ENCODE measurements around the gene AGPAT4. TPM values are rescaled to one million over a fixed set of nuclear protein-coding genes. Genes with fewer than 3 reads are reported as not detected.

AGPAT4 gene
- total RNA-seq, 3 donors from 2014 or later: 4.6 to 10.5 (median 6.2) TPM

DNA sequence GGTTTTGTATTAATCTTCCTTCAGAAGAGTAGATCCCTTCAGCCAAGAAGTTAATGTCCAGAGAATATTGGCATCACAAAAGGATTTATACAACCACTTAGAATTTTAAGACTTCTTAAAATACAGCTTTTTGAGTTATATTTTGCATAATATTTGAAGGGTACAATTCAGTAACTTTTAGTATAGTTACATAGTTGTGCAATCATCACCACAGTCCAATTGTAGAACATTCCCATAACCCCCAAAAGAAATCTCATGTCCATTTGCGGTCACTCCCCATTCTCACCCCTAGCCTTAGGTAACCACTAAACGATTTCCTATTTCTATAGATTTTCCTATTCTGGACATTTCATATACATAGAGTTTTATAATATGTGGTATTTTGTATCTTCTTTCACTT, 155.9 kb downstream of the AGPAT4 start:
- TF ChIP-seq POLR2AphosphoS5 (IDR thresholded peaks at IDR 0.05) (no peak), CTCF (IDR thresholded peaks at IDR 0.05) (no peak), POLR2A (IDR thresholded peaks at IDR 0.05) (no peak)
- Histone ChIP-seq H3K9me3 (peaks cover 0 to 22% of the 10 kb centered on the region in 2 donors), H3K27me3 (no peaks in the 10 kb centered on the region), H3K27ac (no peak overlapping the region), H3K36me3 (peaks cover 3% of the 10 kb centered on the region), H3K4me3 (no peak overlapping the region), H3K4me1 (no peaks in the 10 kb centered on the region)
- no peak for DNase-seq (ENCODE audit: low spot score in 2 of 2)
- intact Hi-C loops (cut with DNase I; ENCODE audit: low total_unique reads): no loop called here

DNA sequence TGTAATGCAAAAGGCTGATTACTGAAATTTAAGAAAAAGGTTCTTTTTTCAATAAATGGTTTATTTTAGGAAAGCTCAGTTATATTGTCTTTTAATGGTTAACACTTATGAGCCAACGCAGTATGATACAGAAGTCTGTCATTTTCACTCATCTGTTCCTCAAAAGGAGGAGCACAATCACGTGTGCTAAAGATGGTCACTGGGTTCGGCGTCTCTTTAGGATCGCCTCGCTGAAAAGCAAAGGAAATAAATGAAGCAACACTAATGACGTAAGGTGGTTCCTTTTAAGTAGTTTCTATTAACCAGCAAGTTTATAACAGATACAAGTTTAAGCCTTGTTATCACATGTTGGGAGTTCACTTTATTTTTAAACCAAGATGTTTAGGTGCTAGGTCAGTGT, 156.6 kb downstream of the AGPAT4 start:
- no peak for DNase-seq (ENCODE audit: low spot score in 2 of 2)

DNA sequence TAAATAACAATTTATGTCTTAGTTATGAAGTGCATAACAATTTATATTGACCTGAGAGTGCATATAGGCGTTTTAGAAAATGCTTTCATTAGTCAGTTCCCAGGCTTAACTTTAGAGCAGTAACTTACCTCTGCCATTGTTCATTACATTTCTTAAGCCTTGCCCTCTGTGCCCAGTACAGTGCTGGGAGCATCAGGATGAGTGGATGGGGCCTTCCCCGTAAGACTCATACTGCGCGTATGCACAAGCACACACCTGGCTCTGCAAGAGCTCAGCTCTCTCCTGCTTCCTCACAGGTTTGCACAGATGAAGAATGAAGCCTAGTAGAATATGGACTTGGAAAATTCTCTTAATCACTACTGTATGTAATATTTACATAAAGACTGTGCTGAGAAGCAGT, 157.3 kb downstream of the AGPAT4 start:
- no peaks in the 10 kb centered on the region for H3K4me1 ChIP-seq
- H3K27ac ChIP-seq: no peak overlapping the region
- H3K4me3 ChIP-seq: no peak overlapping the region
- H3K27me3 ChIP-seq: no peaks in the 10 kb centered on the region
- peaks cover 0 to 20% of the 10 kb centered on the region in 2 donors for H3K9me3 ChIP-seq
- no peak for DNase-seq (ENCODE audit: low spot score in 2 of 2)
- no peak for TF ChIP-seq POLR2A (IDR thresholded peaks at IDR 0.05)
- no peak for TF ChIP-seq CTCF (IDR thresholded peaks at IDR 0.05)
- TF ChIP-seq POLR2AphosphoS5 (IDR thresholded peaks at IDR 0.05): no peak
- H3K36me3 ChIP-seq: peaks cover 3% of the 10 kb centered on the region
- intact Hi-C loops (cut with DNase I; ENCODE audit: low total_unique reads): no loop called here

More for the DNA sequence above, 156.6 kb downstream of the AGPAT4 start:
- Histone ChIP-seq H3K4me3 (no peak overlapping the region), H3K4me1 (no peaks in the 10 kb centered on the region), H3K36me3 (peaks cover 3% of the 10 kb centered on the region), H3K27me3 (no peaks in the 10 kb centered on the region), H3K27ac (no peak overlapping the region), H3K9me3 (peaks cover 0 to 21% of the 10 kb centered on the region in 2 donors)
- intact Hi-C loops (cut with DNase I; ENCODE audit: low total_unique reads): no loop called here
- TF ChIP-seq POLR2A (IDR thresholded peaks at IDR 0.05): no peak

DNA sequence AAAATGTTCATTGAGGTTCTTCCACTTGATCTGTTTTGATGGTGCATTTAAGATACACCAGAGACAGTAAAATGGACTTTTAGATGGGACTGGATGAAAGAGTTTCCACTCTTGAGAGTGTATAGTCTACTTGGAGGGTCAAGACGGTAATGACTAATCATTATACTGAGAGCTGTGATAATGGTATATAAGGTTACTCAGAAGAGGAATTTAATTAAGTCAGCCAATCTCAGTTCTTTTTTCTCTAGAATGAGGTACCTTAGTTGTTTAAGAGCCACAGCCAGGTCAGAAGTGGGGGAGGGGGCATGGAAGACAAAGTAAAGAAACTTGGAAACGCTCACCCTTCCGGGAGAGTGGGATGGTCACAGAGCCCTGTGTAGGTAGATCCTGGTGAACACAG, 158.4 kb downstream of the AGPAT4 start:
- H3K9me3 ChIP-seq: peaks cover 0 to 12% of the 10 kb centered on the region in 2 donors
- no peak for DNase-seq (ENCODE audit: low spot score in 2 of 2)
- no peak overlapping the region for H3K4me3 ChIP-seq
- no peaks in the 10 kb centered on the region for H3K27me3 ChIP-seq
- H3K4me1 ChIP-seq: no peaks in the 10 kb centered on the region
- TF ChIP-seq POLR2A (IDR thresholded peaks at IDR 0.05) (no peak), POLR2AphosphoS5 (IDR thresholded peaks at IDR 0.05) (no peak), CTCF (IDR thresholded peaks at IDR 0.05) (no peak)
- no peak overlapping the region for H3K27ac ChIP-seq
- peaks cover 5% of the 10 kb centered on the region for H3K36me3 ChIP-seq
- intact Hi-C loops (cut with DNase I; ENCODE audit: low total_unique reads): no loop called here

GRCh38 chr6:161111261-161111660, 162.6 kb downstream of the AGPAT4 start:
- intact Hi-C loops (cut with DNase I; ENCODE audit: low total_unique reads): no loop called here
- no peak overlapping the region for H3K4me3 ChIP-seq
- TF ChIP-seq CTCF (IDR thresholded peaks at IDR 0.05) (no peak), POLR2AphosphoS5 (IDR thresholded peaks at IDR 0.05) (no peak)
- no peak overlapping the region for H3K27ac ChIP-seq
- DNase-seq (ENCODE audit: low spot score in 2 of 2): no peak
- no peaks in the 10 kb centered on the region for H3K9me3 ChIP-seq
- H3K27me3 ChIP-seq: no peaks in the 10 kb centered on the region
- H3K36me3 ChIP-seq: peaks cover 15% of the 10 kb centered on the region
- H3K4me1 ChIP-seq: no peaks in the 10 kb centered on the region

All from breast epithelium (tissue), 4 donors.